B cell (primary cell): ENCODE data around the gene MAP3K9. TPM values are rescaled to one million over a fixed set of nuclear protein-coding genes. Genes with fewer than 3 reads are reported as not detected.
A peak's percentile ranks its signal among the peaks of the same experiment; 100 is the strongest.

Source experiments
- ATAC-seq: fragments of 200-7000 bp; cut with Tn5 transposase; one replicate; pipeline ENCODE4 v1.10.0; 2021; ENCODE audit warnings: low read depth, mild to moderate bottlenecking, moderate number of reproducible peaks, moderate library complexity
- CTCF ChIA-PET: fragments of 350-600 bp; sonication (Branson Sonifier 250); formaldehyde crosslinking; loops from one replicate; lab custom pipeline; 2021; ENCODE audit warnings: antibody characterized with exemption, inconsistent platforms; lab: Charles Lee
- POLR2A ChIA-PET: fragments of 350-600 bp; sonication (Branson Sonifier 250); formaldehyde crosslinking; loops from one replicate; lab custom pipeline; 2021; ENCODE audit warnings: antibody characterized with exemption; lab: Charles Lee
- DNase-seq: peaks from one replicate; pipeline ENCODE4 v3.0.0; 2013
- H2AFZ ChIP-seq: 2 replicates; pipeline ENCODE4 v1.6.1; 2012; ENCODE audit warnings: mild to moderate bottlenecking, low read depth, low read length; ENCODE audit not compliant: insufficient read depth, poor library complexity, severe bottlenecking
- H3K27ac ChIP-seq, 2 donors: 1 replicate in 1 of 2; 2 replicates in 1 of 2; pipeline ENCODE4 v1.5.1; 2012 to 2013; ENCODE audit warnings: low read length in 2 of 2, mild to moderate bottlenecking in 2 of 2, moderate library complexity in 1 of 2
- H3K27me3 ChIP-seq, 4 experiments: fragments of 200-600 bp in 1 of 4; sonication (generic) in 1 of 4; replicated peaks in 1 of 4; 1 replicate in 2 of 4; 2 replicates in 2 of 4; pipeline versions ENCODE4 v1.6.1 to v1.7.0; 2013 to 2016; ENCODE audit warnings: low read length in 3 of 4, mild to moderate bottlenecking in 2 of 4, mixed read lengths in 1 of 4, moderate library complexity in 1 of 4; ENCODE audit not compliant: insufficient read depth in 4 of 4, control insufficient read depth in 3 of 4; ENCODE audit errors: control extremely low read depth in 1 of 4
- H3K36me3 ChIP-seq, 2 experiments: replicated peaks in 1 of 2; 1 replicate in 1 of 2; 2 replicates in 1 of 2; pipeline versions ENCODE4 v1.6.1 to v1.7.1; 2013; ENCODE audit warnings: low read length in 1 of 2; ENCODE audit not compliant: insufficient read depth in 2 of 2, control insufficient read depth in 1 of 2; ENCODE audit errors: control extremely low read depth in 1 of 2, extremely low read depth in 1 of 2
- H3K4me1 ChIP-seq, 2 donors: fragments of 200-600 bp in 1 of 2; sonication (generic) in 1 of 2; 1 replicate in 1 of 2; 2 replicates in 1 of 2; pipeline versions ENCODE4 v1.5.1 to v1.6.1; 2013 to 2017; ENCODE audit warnings: low read length in 2 of 2; ENCODE audit not compliant: control insufficient read depth in 2 of 2, insufficient read depth in 2 of 2
- H3K4me2 ChIP-seq: replicated peaks from 2 replicates; pipeline ENCODE3; 2012; ENCODE audit warnings: mild to moderate bottlenecking, low read depth, low read length; ENCODE audit not compliant: poor library complexity, severe bottlenecking
- H3K4me3 ChIP-seq, 5 experiments: fragments of 200-600 bp in 1 of 5; sonication (generic) in 1 of 5; 1 replicate in 3 of 5; 2 replicates in 2 of 5; pipeline versions ENCODE4 v1.5.1 to v1.7.0; 2011 to 2016; ENCODE audit warnings: low read length in 4 of 5, mild to moderate bottlenecking in 4 of 5, low read depth in 2 of 5, control low read depth in 1 of 5, moderate library complexity in 1 of 5; ENCODE audit not compliant: insufficient read depth in 1 of 5; ENCODE audit errors: control extremely low read depth in 1 of 5, extremely low read depth in 1 of 5
- H3K79me2 ChIP-seq: fragments of 200-600 bp; sonication (generic); one replicate; pipeline ENCODE4 v1.6.0; 2016; ENCODE audit warnings: low read length; ENCODE audit not compliant: control insufficient read depth, insufficient read depth
- H3K9ac ChIP-seq: fragments of 200-600 bp; sonication (generic); 2 replicates; pipeline ENCODE4 v1.6.1; 2017; ENCODE audit warnings: mild to moderate bottlenecking, low read length, moderate library complexity
- H3K9me3 ChIP-seq, 3 donors: one replicate each; pipeline versions ENCODE4 v1.6.1 to v1.7.1; 2013; ENCODE audit warnings: low read length in 2 of 3; ENCODE audit not compliant: control insufficient read depth in 2 of 3, insufficient read depth in 1 of 3; ENCODE audit errors: control extremely low read depth in 1 of 3
- H4K20me1 ChIP-seq: 2 replicates; pipeline ENCODE4 v1.6.0; 2012; ENCODE audit warnings: mild to moderate bottlenecking, low read length; ENCODE audit not compliant: insufficient read depth, control insufficient read depth, poor library complexity, severe bottlenecking
- H3K27ac Mint-ChIP-seq: one replicate; pipeline ENCODE4 v1.8.0; 2021; ENCODE audit warnings: mixed read lengths
- H3K27me3 Mint-ChIP-seq: one replicate; pipeline ENCODE4 v1.8.0; 2021; ENCODE audit warnings: mixed read lengths
- H3K4me1 Mint-ChIP-seq: one replicate; pipeline ENCODE4 v1.8.0; 2021; ENCODE audit warnings: mixed read lengths
- H3K4me3 Mint-ChIP-seq: one replicate; pipeline ENCODE4 v1.8.0; 2021; ENCODE audit warnings: mixed read lengths
- H3K9me3 Mint-ChIP-seq: one replicate; pipeline ENCODE4 v1.8.0; 2022; ENCODE audit warnings: mixed read lengths; ENCODE audit not compliant: insufficient read depth
- CTCF ChIP-seq: fragments of 200-600 bp; IDR thresholded peaks from one replicate; pipeline ENCODE4 v1.8.0; 2022; ENCODE audit warnings: antibody characterized with exemption, mild to moderate bottlenecking
- EZH2 ChIP-seq: IDR thresholded peaks from 2 replicates; pipeline ENCODE4 v1.6.1; 2012; ENCODE audit warnings: borderline replicate concordance, low read depth, mild to moderate bottlenecking, moderate library complexity, low read length; ENCODE audit not compliant: insufficient read depth, poor library complexity, severe bottlenecking
- WGBS: methylation state at CpG from one replicate; pipeline ENCODE4 v1.1.5; 2013; ENCODE audit warnings: missing lambda C conversion rate; ENCODE audit not compliant: insufficient coverage; 5-methylcytosine and 5-hydroxymethylcytosine counted together
- intact Hi-C: fragments of 100-400 bp; cut with micrococcal nuclease; formaldehyde crosslinking; loops from one replicate; pipeline ENCODE4 v1.10.0; 2022
- polyA plus RNA-seq: library from polyadenylated mRNA; depleted of rRNA; stranded (reverse); fragments of >200 nt; gene quantifications from 2 replicates; pipeline ENCODE4 v1.2.3, GENCODE V29; 2012
- total RNA-seq, 2 donors: library from RNA; stranded (reverse); fragments of 120-200 nt in 1 of 2; gene quantifications; 1 replicate in 1 of 2; 2 replicates in 1 of 2; pipeline versions ENCODE4 v1.2.3 to v1.2.4, GENCODE V29; 2013 to 2022

The MAP3K9 gene
- total and polyA plus RNA-seq, 2 donors (not counting 1 experiment from before 2014, with no cell fraction given), result 4.7 to 20.2 TPM

GRCh38 chr14:70810621-70811020 lies 1.3 kb upstream of the MAP3K9 start:
- Histone ChIP-seq H2AFZ (peak overlapping the region; percentile 95), H3K27ac (no peak overlapping the region), H3K36me3 (no peaks in the 10 kb centered on the region), H3K4me3 (no peak overlapping the region), H3K79me2 (peaks cover 26% of the 10 kb centered on the region), H3K4me2 (no peak overlapping the region), H3K9ac (no peak overlapping the region), H4K20me1 (no peaks in the 10 kb centered on the region), H3K4me1 (peaks cover 17 to 26% of the 10 kb centered on the region in 2 donors), H3K9me3 (no peaks in the 10 kb centered on the region), H3K27me3 (no peaks in the 10 kb centered on the region)
- no peaks in the 10 kb centered on the region for H3K9me3 Mint-ChIP-seq
- TF ChIP-seq EZH2 (no peak), CTCF (no peak)
- H3K27ac Mint-ChIP-seq, result no peak overlapping the region
- 88% methylated on average over 7 of the region's 7 CpGs for WGBS
- no peak for DNase-seq
- ChIA-PET CTCF (interaction anchor here (0.7 to 4.3 kb wide), 3 partner anchors 9 to 168 kb away, joined by 3 to 42 read pairs (median 8); partner anchors contain the start of gene PCNX1), POLR2A (no interaction called here)
- no peak overlapping the region for H3K4me3 Mint-ChIP-seq
- intact Hi-C loops, result no loop called here
- peaks cover 17% of the 10 kb centered on the region for H3K4me1 Mint-ChIP-seq
- ATAC-seq, result no peak
- no peaks in the 10 kb centered on the region for H3K27me3 Mint-ChIP-seq

- WGBS, result 0% methylated on average over 70 of the region's 77 CpGs
- CTCF ChIA-PET, result interaction anchor here (0.8 to 4.3 kb wide), 12 partner anchors 11 to 207 kb away, joined by 3 to 42 read pairs (median 6); partner anchors contain the start of genes MED6, PCNX1 and TTC9
- intact Hi-C loops, result loop anchor here (1.0 to 10.0 kb wide), 5 partner anchors 9 to 1044 kb away; partner anchors contain the start of genes MED6, PCNX1 and SRSF5
Observed at GRCh38 chr14:70808416-70809224, 693 bp downstream of the MAP3K9 start.

More at GRCh38 chr14:70808416-70809224, 693 bp downstream of the MAP3K9 start:
- peaks cover 20% of the 10 kb centered on the region for H3K4me1 Mint-ChIP-seq
- no peaks in the 10 kb centered on the region for H4K20me1 ChIP-seq
- peak overlapping the region; percentile 95 for H2AFZ ChIP-seq
- H3K4me3 Mint-ChIP-seq, result peak overlapping the region; percentile 86
- peak; percentile 7 for ATAC-seq
- no peaks in the 10 kb centered on the region for H3K36me3 ChIP-seq
- H3K27me3 Mint-ChIP-seq, result no peaks in the 10 kb centered on the region
- H3K9ac ChIP-seq, result peak overlapping the region; percentile 80
- peak overlapping the region; percentile 67 to 70 for H3K27ac ChIP-seq
- peak overlapping the region; percentile 90 for H3K27ac Mint-ChIP-seq
- no peaks in the 10 kb centered on the region for H3K27me3 ChIP-seq
- POLR2A ChIA-PET, result interaction anchor here (0.6 to 2.1 kb wide), 6 partner anchors 9 to 172 kb away, joined by 3 to 17 read pairs (median 4); partner anchors contain the start of gene TTC9
- peak overlapping the region; percentile 94 for H3K4me2 ChIP-seq
- H3K9me3 ChIP-seq, result no peaks in the 10 kb centered on the region
- H3K4me3 ChIP-seq, result peak overlapping the region in 4 of 5 experiments; percentile 51 to 85 (median 78)
- H3K9me3 Mint-ChIP-seq, result no peaks in the 10 kb centered on the region
- no peak for DNase-seq
- TF ChIP-seq CTCF, result no peak
- no peak for TF ChIP-seq EZH2
- H3K4me1 ChIP-seq, result peaks cover 17 to 21% of the 10 kb centered on the region in 2 donors
- H3K79me2 ChIP-seq, result peaks cover 34% of the 10 kb centered on the region
